Thyroid gland (tissue), 4 donors: Measurements from ENCODE around the gene NEK2.

Experiments used
- POLR2A ChIP-seq, 2 donors: fragments of 450-650 bp; IDR thresholded peaks; one replicate each; pipeline ENCODE4 v1.6.1; 2017; ENCODE audit warnings: antibody characterized with exemption in 2 of 2, mild to moderate bottlenecking in 2 of 2, moderate library complexity in 1 of 2
- TF ChIP-seq, protein P1 (sequence below), 6 experiments: fragments of 200-600 bp in 3 of 6; fragments of 450-650 bp in 3 of 6; sonication (generic) in 3 of 6; IDR thresholded peaks; one replicate each; pipeline ENCODE4 v1.5.1; 2016 to 2019; ENCODE audit warnings: antibody characterized with exemption in 6 of 6, mild to moderate bottlenecking in 2 of 6, inconsistent platforms in 1 of 6, moderate library complexity in 1 of 6

DNA sequence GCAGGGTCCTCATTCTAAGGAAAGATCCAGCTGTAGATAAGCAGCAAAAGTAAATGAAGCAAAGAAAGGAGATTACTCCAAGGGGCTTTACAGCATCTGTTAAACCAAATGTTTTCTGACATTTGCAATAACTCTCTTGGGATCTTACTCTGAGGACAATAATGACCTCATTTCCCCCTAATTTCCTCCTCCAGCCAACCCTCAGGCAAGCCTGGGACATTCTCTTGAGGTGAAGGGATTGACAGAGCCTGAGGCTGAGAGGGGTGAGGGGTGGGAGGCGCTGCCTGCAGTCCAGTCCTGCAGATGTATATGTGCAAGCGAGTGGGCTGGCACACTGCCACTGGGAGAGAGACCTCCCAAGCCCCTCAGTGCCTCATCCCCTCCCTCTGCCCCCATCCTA is 40.5 kb upstream of the NEK2 start:
- TF ChIP-seq, protein P1, sequence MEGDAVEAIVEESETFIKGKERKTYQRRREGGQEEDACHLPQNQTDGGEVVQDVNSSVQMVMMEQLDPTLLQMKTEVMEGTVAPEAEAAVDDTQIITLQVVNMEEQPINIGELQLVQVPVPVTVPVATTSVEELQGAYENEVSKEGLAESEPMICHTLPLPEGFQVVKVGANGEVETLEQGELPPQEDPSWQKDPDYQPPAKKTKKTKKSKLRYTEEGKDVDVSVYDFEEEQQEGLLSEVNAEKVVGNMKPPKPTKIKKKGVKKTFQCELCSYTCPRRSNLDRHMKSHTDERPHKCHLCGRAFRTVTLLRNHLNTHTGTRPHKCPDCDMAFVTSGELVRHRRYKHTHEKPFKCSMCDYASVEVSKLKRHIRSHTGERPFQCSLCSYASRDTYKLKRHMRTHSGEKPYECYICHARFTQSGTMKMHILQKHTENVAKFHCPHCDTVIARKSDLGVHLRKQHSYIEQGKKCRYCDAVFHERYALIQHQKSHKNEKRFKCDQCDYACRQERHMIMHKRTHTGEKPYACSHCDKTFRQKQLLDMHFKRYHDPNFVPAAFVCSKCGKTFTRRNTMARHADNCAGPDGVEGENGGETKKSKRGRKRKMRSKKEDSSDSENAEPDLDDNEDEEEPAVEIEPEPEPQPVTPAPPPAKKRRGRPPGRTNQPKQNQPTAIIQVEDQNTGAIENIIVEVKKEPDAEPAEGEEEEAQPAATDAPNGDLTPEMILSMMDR (IDR thresholded peaks at IDR 0.05), result no peak
- TF ChIP-seq POLR2A (IDR thresholded peaks at IDR 0.05), result no peak
